OCI-LY1 (cell line): ENCODE results near the gene ARHGAP24.

Source experiments
- H2AFZ ChIP-seq: fragments of 200-600 bp; sonication (generic), shearing (Covaris generic); 2 replicates; pipeline ENCODE4 v1.6.0; 2014; ENCODE audit warnings: antibody characterized with exemption, mild to moderate bottlenecking, low read length
- H3F3A ChIP-seq: fragments of 200-600 bp; sonication (generic), shearing (Covaris generic); 2 replicates; pipeline ENCODE4 v1.6.0; 2014; ENCODE audit warnings: mild to moderate bottlenecking, antibody characterized with exemption, low read length, moderate library complexity; ENCODE audit not compliant: insufficient read depth
- H3K27ac ChIP-seq: fragments of 200-600 bp; sonication (generic); 2 replicates; pipeline ENCODE4 v1.5.1; 2014; ENCODE audit warnings: low read length, mixed run types, mild to moderate bottlenecking, low read depth; ENCODE audit not compliant: poor library complexity, severe bottlenecking
- H3K27me3 ChIP-seq: fragments of 200-600 bp; sonication (generic); 2 replicates; pipeline ENCODE4 v1.6.0; 2014; ENCODE audit warnings: antibody characterized with exemption, mild to moderate bottlenecking, low read length, moderate library complexity; ENCODE audit not compliant: insufficient read depth
- H3K36me3 ChIP-seq: fragments of 200-600 bp; sonication (generic); 2 replicates; pipeline ENCODE4 v1.6.1; 2014; ENCODE audit warnings: mild to moderate bottlenecking, antibody characterized with exemption, low read length, moderate library complexity, mixed read lengths; ENCODE audit not compliant: insufficient read depth
- H3K4me1 ChIP-seq: fragments of 200-600 bp; sonication (generic); 2 replicates; pipeline ENCODE4 v1.5.1; 2014; ENCODE audit warnings: mild to moderate bottlenecking, low read length, moderate library complexity; ENCODE audit not compliant: insufficient read depth, severe bottlenecking
- H3K4me2 ChIP-seq: fragments of 200-600 bp; sonication (generic), shearing (Covaris generic); 2 replicates; pipeline ENCODE4 v1.6.1; 2014; ENCODE audit warnings: low read length
- H3K4me3 ChIP-seq: fragments of 200-600 bp; sonication (generic); 2 replicates; pipeline ENCODE4 v1.5.1; 2014; ENCODE audit warnings: low read length, low read depth, mild to moderate bottlenecking, mixed read lengths; ENCODE audit not compliant: poor library complexity, severe bottlenecking
- H3K79me2 ChIP-seq: fragments of 200-600 bp; shearing (Covaris generic); 2 replicates; pipeline ENCODE4 v1.6.1; 2016; ENCODE audit warnings: mixed run types, low read length, mixed read lengths; ENCODE audit not compliant: insufficient read depth
- H3K9ac ChIP-seq: fragments of 200-600 bp; sonication (generic), shearing (Covaris generic); 2 replicates; pipeline ENCODE4 v1.6.1; 2014; ENCODE audit warnings: mild to moderate bottlenecking, low read length, mixed read lengths
- H3K9me2 ChIP-seq: fragments of 200-600 bp; sonication (generic), shearing (Covaris generic); 2 replicates; pipeline ENCODE4 v1.6.1; 2014; ENCODE audit warnings: low read depth, mild to moderate bottlenecking, low read length, mixed read lengths
- H3K9me3 ChIP-seq: fragments of 200-600 bp; shearing (Covaris generic); 2 replicates; pipeline ENCODE4 v1.6.1; 2014; ENCODE audit warnings: low read length, mixed read lengths
- H4K20me1 ChIP-seq: fragments of 200-600 bp; sonication (generic), shearing (Covaris generic); 2 replicates; pipeline ENCODE4 v1.6.0; 2016; ENCODE audit warnings: mild to moderate bottlenecking, low read length; ENCODE audit not compliant: insufficient read depth
- EZH2 ChIP-seq: fragments of 200-600 bp; sonication (generic), shearing (Covaris generic); IDR thresholded peaks from 2 replicates; pipeline ENCODE4 v1.8.0; 2017; ENCODE audit warnings: borderline replicate concordance, mixed run types, mild to moderate bottlenecking, antibody characterized with exemption, low read length, moderate library complexity, mixed read lengths
- TF ChIP-seq, protein P1 (sequence below): fragments of 200-600 bp; sonication (generic), shearing (Covaris generic); IDR thresholded peaks from 2 replicates; pipeline ENCODE4 v1.5.1; 2017; ENCODE audit warnings: mild to moderate bottlenecking, antibody characterized with exemption, low read length, moderate library complexity, mixed read lengths

ARHGAP24 gene

DNA sequence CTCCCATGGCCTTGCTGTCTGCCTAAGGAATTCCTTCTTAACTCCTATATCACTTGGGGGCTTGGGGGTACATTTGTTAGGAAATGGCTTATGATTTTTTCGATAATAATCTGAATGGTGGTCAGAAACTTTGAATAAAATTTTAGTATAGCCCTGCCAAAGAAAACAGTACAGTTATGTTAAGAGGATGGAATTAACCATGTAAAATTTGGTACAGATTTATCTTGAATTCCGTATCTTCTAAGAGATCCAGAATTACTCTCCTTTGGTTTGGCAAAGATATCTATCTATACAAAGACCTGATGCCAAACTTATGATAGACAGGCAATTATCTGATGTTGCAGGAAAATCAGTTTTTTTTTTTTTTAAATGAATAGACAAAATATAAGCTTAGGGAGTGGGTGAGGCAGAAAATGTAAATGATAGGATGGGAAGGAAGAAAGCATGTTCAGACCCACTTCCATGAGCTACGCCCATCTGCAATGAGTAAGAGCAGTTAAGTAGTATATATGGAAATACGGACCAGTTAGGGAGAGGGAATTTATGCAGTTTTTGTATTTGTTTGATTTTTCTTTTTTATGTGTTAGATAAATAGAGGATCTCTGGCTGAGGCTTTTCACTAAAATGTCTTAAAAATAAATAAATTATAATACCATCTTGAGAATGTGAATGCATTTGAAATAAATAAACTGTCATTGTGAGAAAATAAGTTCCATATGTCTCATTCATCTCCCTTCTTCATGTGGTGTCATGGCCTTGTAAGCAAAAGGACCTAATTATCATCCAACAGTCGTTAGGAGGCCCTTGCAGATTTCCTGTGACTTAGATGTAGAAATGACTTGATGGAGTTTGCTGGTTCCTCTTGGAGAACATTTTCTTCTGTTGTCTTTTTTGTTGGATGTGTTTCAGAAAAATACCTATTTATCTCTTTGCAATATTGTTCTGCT lies 389.6 kb downstream of the ARHGAP24 start:
- Histone ChIP-seq H3K9me3 (no peaks in the 10 kb centered on the region), H3K9ac (no peak overlapping the region), H3K4me2 (no peak overlapping the region), H3K9me2 (no peaks in the 10 kb centered on the region), H4K20me1 (no peaks in the 10 kb centered on the region), H3K27me3 (no peaks in the 10 kb centered on the region), H3K4me1 (peaks cover 11% of the 10 kb centered on the region), H3K4me3 (no peak overlapping the region), H2AFZ (no peak overlapping the region), H3F3A (no peaks in the 10 kb centered on the region), H3K79me2 (0 out of 2 replicates have a peak, but pooled peaks cover 10% of the 10 kb centered on the region), H3K36me3 (no peaks in the 10 kb centered on the region), H3K27ac (no peak overlapping the region)
- TF ChIP-seq, protein P1, sequence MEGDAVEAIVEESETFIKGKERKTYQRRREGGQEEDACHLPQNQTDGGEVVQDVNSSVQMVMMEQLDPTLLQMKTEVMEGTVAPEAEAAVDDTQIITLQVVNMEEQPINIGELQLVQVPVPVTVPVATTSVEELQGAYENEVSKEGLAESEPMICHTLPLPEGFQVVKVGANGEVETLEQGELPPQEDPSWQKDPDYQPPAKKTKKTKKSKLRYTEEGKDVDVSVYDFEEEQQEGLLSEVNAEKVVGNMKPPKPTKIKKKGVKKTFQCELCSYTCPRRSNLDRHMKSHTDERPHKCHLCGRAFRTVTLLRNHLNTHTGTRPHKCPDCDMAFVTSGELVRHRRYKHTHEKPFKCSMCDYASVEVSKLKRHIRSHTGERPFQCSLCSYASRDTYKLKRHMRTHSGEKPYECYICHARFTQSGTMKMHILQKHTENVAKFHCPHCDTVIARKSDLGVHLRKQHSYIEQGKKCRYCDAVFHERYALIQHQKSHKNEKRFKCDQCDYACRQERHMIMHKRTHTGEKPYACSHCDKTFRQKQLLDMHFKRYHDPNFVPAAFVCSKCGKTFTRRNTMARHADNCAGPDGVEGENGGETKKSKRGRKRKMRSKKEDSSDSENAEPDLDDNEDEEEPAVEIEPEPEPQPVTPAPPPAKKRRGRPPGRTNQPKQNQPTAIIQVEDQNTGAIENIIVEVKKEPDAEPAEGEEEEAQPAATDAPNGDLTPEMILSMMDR: no peak
- TF ChIP-seq EZH2: no peak

DNA sequence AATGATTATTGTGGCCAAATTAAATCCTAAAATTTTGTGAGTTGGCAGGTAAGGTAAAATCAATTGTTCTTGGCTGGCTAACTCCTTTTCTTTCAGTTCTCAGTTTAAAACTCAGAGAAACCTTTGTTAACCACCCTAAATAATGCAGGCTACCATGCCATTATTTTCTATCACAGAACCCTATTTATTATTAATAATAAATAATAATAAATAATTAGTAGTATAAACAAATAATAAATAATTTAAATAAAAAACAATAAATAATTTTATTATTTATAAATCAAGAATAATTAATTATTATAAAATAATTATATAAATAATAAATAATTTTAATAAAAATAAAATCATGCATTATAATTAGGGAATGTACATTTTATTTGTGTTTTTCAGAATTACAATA lies 390.3 kb downstream of the ARHGAP24 start:
- H3K4me3 ChIP-seq: no peak overlapping the region
- no peaks in the 10 kb centered on the region for H3K9me3 ChIP-seq
- no peaks in the 10 kb centered on the region for H4K20me1 ChIP-seq
- H3K79me2 ChIP-seq: 0 out of 2 replicates have a peak, but pooled peaks cover 10% of the 10 kb centered on the region
- no peaks in the 10 kb centered on the region for H3K36me3 ChIP-seq
- H2AFZ ChIP-seq: no peak overlapping the region
- H3K9ac ChIP-seq: no peak overlapping the region
- no peak overlapping the region for H3K4me2 ChIP-seq
- H3F3A ChIP-seq: no peaks in the 10 kb centered on the region
- H3K4me1 ChIP-seq: peaks cover 11% of the 10 kb centered on the region
- TF ChIP-seq, protein P1: no peak
- TF ChIP-seq EZH2: no peak
- H3K9me2 ChIP-seq: no peaks in the 10 kb centered on the region
- no peak overlapping the region for H3K27ac ChIP-seq
- no peaks in the 10 kb centered on the region for H3K27me3 ChIP-seq

DNA sequence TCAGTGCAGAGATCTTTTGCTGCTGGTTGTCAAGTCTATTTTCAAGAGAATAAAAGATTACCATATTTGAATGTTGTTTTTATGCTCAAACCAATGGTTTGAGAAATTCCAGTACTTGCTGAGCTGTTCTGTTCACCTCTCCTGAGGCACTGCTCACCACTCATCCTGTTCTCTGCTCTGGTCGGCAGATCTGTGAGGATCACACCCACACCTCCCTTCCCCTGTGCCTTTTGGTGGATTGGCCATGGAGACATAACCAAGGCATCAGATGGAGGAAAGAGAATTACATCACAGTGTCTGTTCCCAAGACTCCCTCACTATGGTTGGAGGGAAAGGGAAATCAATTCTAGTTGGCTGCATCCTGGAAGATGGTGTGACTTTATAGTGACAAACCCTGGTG lies 391.6 kb downstream of the ARHGAP24 start:
- H3K36me3 ChIP-seq: no peaks in the 10 kb centered on the region; the same call in 1 of the 2 replicates
- H3K4me2 ChIP-seq: no peak overlapping the region
- no peak overlapping the region for H2AFZ ChIP-seq
- no peaks in the 10 kb centered on the region for H3K9me2 ChIP-seq
- no peaks in the 10 kb centered on the region for H3F3A ChIP-seq
- 0 out of 2 replicates have a peak, but pooled peaks cover 10% of the 10 kb centered on the region for H3K79me2 ChIP-seq
- no peak overlapping the region for H3K4me3 ChIP-seq
- H3K27me3 ChIP-seq: no peaks in the 10 kb centered on the region
- TF ChIP-seq, protein P1: no peak
- TF ChIP-seq EZH2: no peak
- H3K4me1 ChIP-seq: peaks cover 11% of the 10 kb centered on the region
- H4K20me1 ChIP-seq: no peaks in the 10 kb centered on the region
- H3K9me3 ChIP-seq: no peaks in the 10 kb centered on the region
- H3K27ac ChIP-seq: no peak overlapping the region
- H3K9ac ChIP-seq: no peak overlapping the region
